Measurements from ENCODE around the gene TMEM187.

TMEM187 gene

DNA sequence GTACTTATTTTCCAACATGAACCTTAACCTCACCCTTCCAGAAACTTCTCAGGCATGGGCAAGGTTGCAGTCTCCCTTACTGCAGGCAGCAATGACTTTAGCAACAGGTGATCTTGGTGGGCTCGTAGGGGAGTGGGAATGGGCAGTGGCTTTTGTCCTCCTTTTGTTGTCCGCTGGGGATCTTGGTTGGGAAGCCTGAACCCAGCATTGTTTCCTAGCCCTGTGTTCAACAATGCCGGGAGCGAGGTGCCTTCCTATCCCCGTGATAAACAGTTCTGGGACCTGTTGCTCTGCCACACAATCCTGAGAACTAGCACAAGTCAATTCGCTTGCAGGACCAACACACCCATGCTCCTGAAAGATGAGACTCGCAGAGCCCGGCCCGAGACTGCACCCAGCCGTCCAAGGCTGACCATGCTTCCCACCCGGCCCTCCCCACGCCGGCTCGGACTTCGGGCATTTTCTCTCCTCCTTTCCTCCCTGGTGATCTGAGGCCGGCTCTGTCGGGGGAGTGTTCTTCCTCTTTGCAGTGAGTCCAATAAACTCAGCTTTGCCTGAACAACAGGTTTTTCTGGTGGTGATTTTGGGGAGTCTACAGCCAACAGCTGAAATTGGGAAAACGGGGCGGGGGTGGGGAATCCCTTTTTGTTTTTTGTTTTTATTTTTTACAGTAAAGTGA, 26.9 kb downstream of the TMEM187 start:
- H3K4me2 ChIP-seq (ENCODE audit: low read length) = peak overlapping the region; percentile 52

GRCh38 chrX:154000051-154000450, 27.5 kb downstream of the TMEM187 start:
- Histone ChIP-seq H3K27me3 (ENCODE audit: control insufficient read depth, insufficient read depth, low read length) (no peaks in the 10 kb centered on the region), H3K4me2 (ENCODE audit: low read length) (peak overlapping the region; percentile 52), H3K36me3 (ENCODE audit: insufficient read depth, low read length) (no peaks in the 10 kb centered on the region), H3K4me3 (ENCODE audit: low read length) (no peak overlapping the region), H3K9ac (ENCODE audit: low read depth, low read length) (no peak overlapping the region), H3K4me1 (ENCODE audit: control insufficient read depth, insufficient read depth, low read length) (peaks cover 15% of the 10 kb centered on the region), H3K9me3 (replicated peaks; ENCODE audit: low read length) (no peaks in the 10 kb centered on the region)

More for the DNA sequence above, 26.9 kb downstream of the TMEM187 start:
- H3K4me3 ChIP-seq (ENCODE audit: low read length) = no peak overlapping the region
- H3K9me3 ChIP-seq (replicated peaks; ENCODE audit: low read length) = no peaks in the 10 kb centered on the region
- no peak overlapping the region for H3K9ac ChIP-seq (ENCODE audit: low read depth, low read length)
- H3K27me3 ChIP-seq (ENCODE audit: control insufficient read depth, insufficient read depth, low read length) = no peaks in the 10 kb centered on the region
- peaks cover 15% of the 10 kb centered on the region for H3K4me1 ChIP-seq (ENCODE audit: control insufficient read depth, insufficient read depth, low read length)
- no peaks in the 10 kb centered on the region for H3K36me3 ChIP-seq (ENCODE audit: insufficient read depth, low read length)

- peak overlapping the region; percentile 61 for H3K9ac ChIP-seq (ENCODE audit: low read depth, low read length)
- H3K4me1 ChIP-seq (ENCODE audit: control insufficient read depth, insufficient read depth, low read length) = peaks cover 15% of the 10 kb centered on the region
- no peak overlapping the region for H3K4me3 ChIP-seq (ENCODE audit: low read length)
Observed at GRCh38 chrX:154002215-154002719, 29.7 kb downstream of the TMEM187 start.

DNA sequence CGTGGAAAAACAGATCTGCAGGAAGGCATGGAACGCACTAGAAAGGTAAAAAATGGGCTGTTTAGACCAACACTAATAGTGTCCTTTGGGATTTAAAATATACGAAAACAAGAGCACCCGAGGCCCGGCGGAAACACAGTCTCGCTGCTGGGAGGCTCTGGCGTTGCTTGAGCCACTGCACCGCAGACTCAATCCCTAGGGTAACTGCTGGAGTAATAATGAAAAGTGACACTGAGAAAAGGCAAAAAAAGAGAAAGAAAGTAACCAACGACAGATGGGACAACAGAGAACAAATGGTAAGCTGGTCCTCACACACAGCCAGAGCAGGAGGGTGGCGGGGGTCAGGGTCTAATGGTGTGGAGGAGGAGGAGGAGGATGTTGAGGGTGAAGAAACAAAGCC, 31.8 kb downstream of the TMEM187 start:
- peaks cover 10% of the 10 kb centered on the region for H3K36me3 ChIP-seq (ENCODE audit: insufficient read depth, low read length)
- no peak overlapping the region for H3K4me2 ChIP-seq (ENCODE audit: low read length)
- peaks cover 15% of the 10 kb centered on the region for H3K4me1 ChIP-seq (ENCODE audit: control insufficient read depth, insufficient read depth, low read length)
- H3K9me3 ChIP-seq (replicated peaks; ENCODE audit: low read length) = no peaks in the 10 kb centered on the region
- H3K9ac ChIP-seq (ENCODE audit: low read depth, low read length) = no peak overlapping the region
- H3K4me3 ChIP-seq (ENCODE audit: low read length) = no peak overlapping the region
- no peaks in the 10 kb centered on the region for H3K27me3 ChIP-seq (ENCODE audit: control insufficient read depth, insufficient read depth, low read length)

More at GRCh38 chrX:154002215-154002719, 29.7 kb downstream of the TMEM187 start:
- H3K27me3 ChIP-seq (ENCODE audit: control insufficient read depth, insufficient read depth, low read length) = no peaks in the 10 kb centered on the region
- no peaks in the 10 kb centered on the region for H3K9me3 ChIP-seq (replicated peaks; ENCODE audit: low read length)
- H3K36me3 ChIP-seq (ENCODE audit: insufficient read depth, low read length) = peaks cover 6% of the 10 kb centered on the region
- peak overlapping the region; percentile 47 for H3K4me2 ChIP-seq (ENCODE audit: low read length)

GRCh38 chrX:154006947-154007346, 34.4 kb downstream of the TMEM187 start:
- Histone ChIP-seq H3K4me1 (ENCODE audit: control insufficient read depth, insufficient read depth, low read length) (peaks cover 10% of the 10 kb centered on the region), H3K4me3 (ENCODE audit: low read length) (no peak overlapping the region), H3K36me3 (ENCODE audit: insufficient read depth, low read length) (peaks cover 26% of the 10 kb centered on the region), H3K9ac (ENCODE audit: low read depth, low read length) (no peak overlapping the region), H3K4me2 (ENCODE audit: low read length) (no peak overlapping the region), H3K27me3 (ENCODE audit: control insufficient read depth, insufficient read depth, low read length) (no peaks in the 10 kb centered on the region), H3K9me3 (replicated peaks; ENCODE audit: low read length) (no peaks in the 10 kb centered on the region)

- Histone ChIP-seq H3K36me3 (ENCODE audit: insufficient read depth, low read length) (peaks cover 42% of the 10 kb centered on the region), H3K9me3 (replicated peaks; ENCODE audit: low read length) (no peaks in the 10 kb centered on the region), H3K4me3 (ENCODE audit: low read length) (no peak overlapping the region), H3K9ac (ENCODE audit: low read depth, low read length) (no peak overlapping the region), H3K27me3 (ENCODE audit: control insufficient read depth, insufficient read depth, low read length) (no peaks in the 10 kb centered on the region), H3K4me2 (ENCODE audit: low read length) (no peak overlapping the region), H3K4me1 (ENCODE audit: control insufficient read depth, insufficient read depth, low read length) (peaks cover 4% of the 10 kb centered on the region)
Observed at GRCh38 chrX:154008521-154008920, 36.0 kb downstream of the TMEM187 start.

- H3K4me3 ChIP-seq (ENCODE audit: low read length) = no peak overlapping the region
- H3K4me2 ChIP-seq (ENCODE audit: low read length) = no peak overlapping the region
- no peaks in the 10 kb centered on the region for H3K9me3 ChIP-seq (replicated peaks; ENCODE audit: low read length)
- peaks cover 4% of the 10 kb centered on the region for H3K4me1 ChIP-seq (ENCODE audit: control insufficient read depth, insufficient read depth, low read length)
- peaks cover 50% of the 10 kb centered on the region for H3K36me3 ChIP-seq (ENCODE audit: insufficient read depth, low read length)
- H3K9ac ChIP-seq (ENCODE audit: low read depth, low read length) = no peak overlapping the region
- H3K27me3 ChIP-seq (ENCODE audit: control insufficient read depth, insufficient read depth, low read length) = no peaks in the 10 kb centered on the region
Observed at GRCh38 chrX:154010330-154011087, 38.0 kb downstream of the TMEM187 start.

- peaks cover 55% of the 10 kb centered on the region for H3K36me3 ChIP-seq (ENCODE audit: insufficient read depth, low read length)
Observed at GRCh38 chrX:154011376-154012335, 39.1 kb downstream of the TMEM187 start.

GRCh38 chrX:154012336-154012991, 39.9 kb downstream of the TMEM187 start:
- Histone ChIP-seq H3K4me1 (ENCODE audit: control insufficient read depth, insufficient read depth, low read length) (peaks cover 8% of the 10 kb centered on the region), H3K4me3 (ENCODE audit: low read length) (no peak overlapping the region), H3K4me2 (ENCODE audit: low read length) (no peak overlapping the region), H3K9ac (ENCODE audit: low read depth, low read length) (no peak overlapping the region), H3K36me3 (ENCODE audit: insufficient read depth, low read length) (peaks cover 60% of the 10 kb centered on the region), H3K9me3 (replicated peaks; ENCODE audit: low read length) (no peaks in the 10 kb centered on the region), H3K27me3 (ENCODE audit: control insufficient read depth, insufficient read depth, low read length) (no peaks in the 10 kb centered on the region)

More at GRCh38 chrX:154011376-154012335, 39.1 kb downstream of the TMEM187 start:
- Histone ChIP-seq H3K9ac (ENCODE audit: low read depth, low read length) (no peak overlapping the region), H3K4me3 (ENCODE audit: low read length) (no peak overlapping the region), H3K9me3 (replicated peaks; ENCODE audit: low read length) (no peaks in the 10 kb centered on the region), H3K27me3 (ENCODE audit: control insufficient read depth, insufficient read depth, low read length) (no peaks in the 10 kb centered on the region), H3K4me2 (ENCODE audit: low read length) (no peak overlapping the region), H3K4me1 (ENCODE audit: control insufficient read depth, insufficient read depth, low read length) (peaks cover 4% of the 10 kb centered on the region)

GRCh38 chrX:154013001-154013421, 40.5 kb downstream of the TMEM187 start:
- no peak overlapping the region for H3K4me2 ChIP-seq (ENCODE audit: low read length)
- H3K9ac ChIP-seq (ENCODE audit: low read depth, low read length) = no peak overlapping the region
- no peaks in the 10 kb centered on the region for H3K27me3 ChIP-seq (ENCODE audit: control insufficient read depth, insufficient read depth, low read length)
- no peaks in the 10 kb centered on the region for H3K9me3 ChIP-seq (replicated peaks; ENCODE audit: low read length)
- peaks cover 61% of the 10 kb centered on the region for H3K36me3 ChIP-seq (ENCODE audit: insufficient read depth, low read length)
- H3K4me3 ChIP-seq (ENCODE audit: low read length) = no peak overlapping the region
- peaks cover 12% of the 10 kb centered on the region for H3K4me1 ChIP-seq (ENCODE audit: control insufficient read depth, insufficient read depth, low read length)
